GM23338 (cell line): ENCODE results near the gene TMEM11. TPM values are rescaled to one million over a fixed set of nuclear protein-coding genes. Genes with fewer than 3 reads are reported as not detected.

Source experiments
- ATAC-seq: fragments of 200-7000 bp; cut with Tn5 transposase; 3 replicates; pipeline ENCODE4 v1.9.1; 2020
- DNase-seq: peaks from one replicate; pipeline ENCODE4 v3.0.0-alpha.2; 2015; ENCODE audit warnings: low spot score
- H2AFZ ChIP-seq: fragments of 200-600 bp; sonication (generic); 2 replicates; pipeline ENCODE4 v1.8.0; 2016; ENCODE audit warnings: antibody characterized with exemption, mild to moderate bottlenecking, moderate library complexity
- H3F3A ChIP-seq: fragments of 200-600 bp; sonication (generic); replicated peaks from 2 replicates; pipeline ENCODE4 v1.8.0; 2017; ENCODE audit warnings: antibody characterized with exemption, mixed run types, low read depth
- H3K27ac ChIP-seq: fragments of 200-600 bp; sonication (generic); 2 replicates; pipeline ENCODE4 v1.6.1; 2016; ENCODE audit warnings: low read depth
- H3K27me3 ChIP-seq: fragments of 200-600 bp; sonication (generic); 2 replicates; pipeline ENCODE4 v1.8.0; 2016; ENCODE audit warnings: mild to moderate bottlenecking, mixed run types, moderate library complexity; ENCODE audit not compliant: insufficient read depth
- H3K36me3 ChIP-seq: fragments of 200-600 bp; sonication (generic); 2 replicates; pipeline ENCODE4 v1.8.0; 2016; ENCODE audit warnings: mild to moderate bottlenecking; ENCODE audit not compliant: insufficient read depth
- H3K4me1 ChIP-seq: fragments of 200-600 bp; sonication (generic); 2 replicates; pipeline ENCODE4 v1.8.0; 2016; ENCODE audit warnings: mild to moderate bottlenecking, moderate library complexity; ENCODE audit not compliant: insufficient read depth
- H3K4me2 ChIP-seq: fragments of 200-600 bp; sonication (generic); 2 replicates; pipeline ENCODE4 v1.7.1; 2017; ENCODE audit warnings: mixed run types
- H3K4me3 ChIP-seq: fragments of 200-600 bp; sonication (generic); 2 replicates; pipeline ENCODE4 v1.6.1; 2016; ENCODE audit warnings: mixed run types
- H3K79me2 ChIP-seq: fragments of 200-600 bp; sonication (generic); replicated peaks from 2 replicates; pipeline ENCODE4 v1.8.0; 2017; ENCODE audit warnings: mild to moderate bottlenecking; ENCODE audit not compliant: insufficient read depth
- H3K9me2 ChIP-seq: fragments of 200-600 bp; sonication (generic); 2 replicates; pipeline ENCODE4 v1.8.0; 2017; ENCODE audit not compliant: insufficient read depth
- H4K20me1 ChIP-seq: fragments of 200-600 bp; sonication (generic); replicated peaks from 2 replicates; pipeline ENCODE4 v1.8.0; 2017; ENCODE audit warnings: mild to moderate bottlenecking; ENCODE audit not compliant: insufficient read depth
- H3K27ac Mint-ChIP-seq: 2 replicates; pipeline ENCODE4 v1.8.0; 2020; ENCODE audit warnings: inconsistent platforms, mild to moderate bottlenecking, moderate library complexity, mixed read lengths
- H3K27me3 Mint-ChIP-seq: 3 replicates; pipeline ENCODE4 v1.8.0; 2022; ENCODE audit warnings: low read depth, mild to moderate bottlenecking, moderate library complexity, mixed read lengths, inconsistent platforms; ENCODE audit not compliant: insufficient read depth, poor library complexity
- H3K36me3 Mint-ChIP-seq: 3 replicates; pipeline ENCODE4 v1.8.0; 2021; ENCODE audit warnings: low read depth, mild to moderate bottlenecking, inconsistent platforms, moderate library complexity, mixed read lengths
- H3K4me1 Mint-ChIP-seq: 3 replicates; pipeline ENCODE4 v1.8.0; 2020; ENCODE audit warnings: mild to moderate bottlenecking, inconsistent platforms, mixed read lengths
- H3K4me3 Mint-ChIP-seq: 3 replicates; pipeline ENCODE4 v1.8.0; 2021; ENCODE audit warnings: moderate library complexity, mild to moderate bottlenecking, inconsistent platforms, mixed read lengths
- H3K9me3 Mint-ChIP-seq: 3 replicates; pipeline ENCODE4 v1.8.0; 2020; ENCODE audit warnings: moderate library complexity, mild to moderate bottlenecking, inconsistent platforms, mixed read lengths
- CREB1 ChIP-seq: fragments of 250-450 bp; sonication (Bioruptor Pico); IDR thresholded peaks from 2 replicates; pipeline ENCODE4 v1.5.0; 2020; ENCODE audit warnings: low read depth, mild to moderate bottlenecking, moderate library complexity
- ETS1 ChIP-seq: IDR thresholded peaks from 2 replicates; pipeline ENCODE4 v1.6.1; 2016; ENCODE audit warnings: antibody characterized with exemption
- EZH2phosphoT487 ChIP-seq: fragments of 200-600 bp; sonication (generic); IDR thresholded peaks from one replicate; pipeline ENCODE4 v1.8.1; 2018; ENCODE audit warnings: antibody characterized with exemption; ENCODE audit not compliant: unreplicated experiment
- JUNB ChIP-seq: IDR thresholded peaks from one replicate; pipeline ENCODE4 v1.6.1; 2016; ENCODE audit warnings: antibody characterized with exemption; ENCODE audit not compliant: unreplicated experiment
- POLR2AphosphoS5 ChIP-seq: IDR thresholded peaks from 2 replicates; pipeline ENCODE4 v1.6.1; 2016; ENCODE audit warnings: antibody characterized with exemption, low read depth
- ZNF114 ChIP-seq: fragments of 250-450 bp; sonication (Bioruptor Pico); IDR thresholded peaks from 2 replicates; pipeline ENCODE4 v1.5.0; 2020; ENCODE audit warnings: mild to moderate bottlenecking, moderate library complexity
- ZNF331 ChIP-seq: fragments of 250-450 bp; sonication (Bioruptor Pico); IDR thresholded peaks from 2 replicates; pipeline ENCODE4 v1.5.0; 2020; ENCODE audit warnings: low read depth, mild to moderate bottlenecking, moderate library complexity
- polyA plus RNA-seq: library from polyadenylated mRNA; unstranded; fragments of >200 nt; fragmentation: Nextera tagmentation; extraction: Ambion mirVana; gene quantifications from 2 replicates; pipeline ENCODE4 v1.2.1, GENCODE V29; 2016
- total RNA-seq: library from RNA; depleted of rRNA; stranded (reverse); fragments of >200 nt; shearing (Covaris generic); gene quantifications from 2 replicates; pipeline ENCODE4 v1.2.3, GENCODE V29; 2014
- TF ChIP-seq, protein P1 (sequence below): fragments of 250-450 bp; sonication (Bioruptor Pico); IDR thresholded peaks from 2 replicates; pipeline ENCODE4 v1.5.0; 2020; ENCODE audit warnings: mild to moderate bottlenecking, moderate library complexity

Gene TMEM11
- total and polyA plus RNA-seq, 2 experiments from 2014 or later = 38.5 to 90.2 TPM

GRCh38 chr17:21249086-21249795, 35.3 kb upstream of the TMEM11 start:
- no peaks in the 10 kb centered on the region; the same call in 2 of the 3 replicates for H3K9me3 Mint-ChIP-seq
- no peak for DNase-seq
- H3K27ac ChIP-seq = no peak overlapping the region

More at GRCh38 chr17:21249086-21249795, 35.3 kb upstream of the TMEM11 start:
- no peaks in the 10 kb centered on the region for H3K79me2 ChIP-seq
- TF ChIP-seq ETS1 (no peak), JUNB (no peak), ZNF331 (CRISPR knock-in tag) (no peak), CREB1 (CRISPR knock-in tag) (no peak), EZH2phosphoT487 (no peak), ZNF114 (CRISPR knock-in tag) (no peak), POLR2AphosphoS5 (no peak)
- TF ChIP-seq, protein P1, sequence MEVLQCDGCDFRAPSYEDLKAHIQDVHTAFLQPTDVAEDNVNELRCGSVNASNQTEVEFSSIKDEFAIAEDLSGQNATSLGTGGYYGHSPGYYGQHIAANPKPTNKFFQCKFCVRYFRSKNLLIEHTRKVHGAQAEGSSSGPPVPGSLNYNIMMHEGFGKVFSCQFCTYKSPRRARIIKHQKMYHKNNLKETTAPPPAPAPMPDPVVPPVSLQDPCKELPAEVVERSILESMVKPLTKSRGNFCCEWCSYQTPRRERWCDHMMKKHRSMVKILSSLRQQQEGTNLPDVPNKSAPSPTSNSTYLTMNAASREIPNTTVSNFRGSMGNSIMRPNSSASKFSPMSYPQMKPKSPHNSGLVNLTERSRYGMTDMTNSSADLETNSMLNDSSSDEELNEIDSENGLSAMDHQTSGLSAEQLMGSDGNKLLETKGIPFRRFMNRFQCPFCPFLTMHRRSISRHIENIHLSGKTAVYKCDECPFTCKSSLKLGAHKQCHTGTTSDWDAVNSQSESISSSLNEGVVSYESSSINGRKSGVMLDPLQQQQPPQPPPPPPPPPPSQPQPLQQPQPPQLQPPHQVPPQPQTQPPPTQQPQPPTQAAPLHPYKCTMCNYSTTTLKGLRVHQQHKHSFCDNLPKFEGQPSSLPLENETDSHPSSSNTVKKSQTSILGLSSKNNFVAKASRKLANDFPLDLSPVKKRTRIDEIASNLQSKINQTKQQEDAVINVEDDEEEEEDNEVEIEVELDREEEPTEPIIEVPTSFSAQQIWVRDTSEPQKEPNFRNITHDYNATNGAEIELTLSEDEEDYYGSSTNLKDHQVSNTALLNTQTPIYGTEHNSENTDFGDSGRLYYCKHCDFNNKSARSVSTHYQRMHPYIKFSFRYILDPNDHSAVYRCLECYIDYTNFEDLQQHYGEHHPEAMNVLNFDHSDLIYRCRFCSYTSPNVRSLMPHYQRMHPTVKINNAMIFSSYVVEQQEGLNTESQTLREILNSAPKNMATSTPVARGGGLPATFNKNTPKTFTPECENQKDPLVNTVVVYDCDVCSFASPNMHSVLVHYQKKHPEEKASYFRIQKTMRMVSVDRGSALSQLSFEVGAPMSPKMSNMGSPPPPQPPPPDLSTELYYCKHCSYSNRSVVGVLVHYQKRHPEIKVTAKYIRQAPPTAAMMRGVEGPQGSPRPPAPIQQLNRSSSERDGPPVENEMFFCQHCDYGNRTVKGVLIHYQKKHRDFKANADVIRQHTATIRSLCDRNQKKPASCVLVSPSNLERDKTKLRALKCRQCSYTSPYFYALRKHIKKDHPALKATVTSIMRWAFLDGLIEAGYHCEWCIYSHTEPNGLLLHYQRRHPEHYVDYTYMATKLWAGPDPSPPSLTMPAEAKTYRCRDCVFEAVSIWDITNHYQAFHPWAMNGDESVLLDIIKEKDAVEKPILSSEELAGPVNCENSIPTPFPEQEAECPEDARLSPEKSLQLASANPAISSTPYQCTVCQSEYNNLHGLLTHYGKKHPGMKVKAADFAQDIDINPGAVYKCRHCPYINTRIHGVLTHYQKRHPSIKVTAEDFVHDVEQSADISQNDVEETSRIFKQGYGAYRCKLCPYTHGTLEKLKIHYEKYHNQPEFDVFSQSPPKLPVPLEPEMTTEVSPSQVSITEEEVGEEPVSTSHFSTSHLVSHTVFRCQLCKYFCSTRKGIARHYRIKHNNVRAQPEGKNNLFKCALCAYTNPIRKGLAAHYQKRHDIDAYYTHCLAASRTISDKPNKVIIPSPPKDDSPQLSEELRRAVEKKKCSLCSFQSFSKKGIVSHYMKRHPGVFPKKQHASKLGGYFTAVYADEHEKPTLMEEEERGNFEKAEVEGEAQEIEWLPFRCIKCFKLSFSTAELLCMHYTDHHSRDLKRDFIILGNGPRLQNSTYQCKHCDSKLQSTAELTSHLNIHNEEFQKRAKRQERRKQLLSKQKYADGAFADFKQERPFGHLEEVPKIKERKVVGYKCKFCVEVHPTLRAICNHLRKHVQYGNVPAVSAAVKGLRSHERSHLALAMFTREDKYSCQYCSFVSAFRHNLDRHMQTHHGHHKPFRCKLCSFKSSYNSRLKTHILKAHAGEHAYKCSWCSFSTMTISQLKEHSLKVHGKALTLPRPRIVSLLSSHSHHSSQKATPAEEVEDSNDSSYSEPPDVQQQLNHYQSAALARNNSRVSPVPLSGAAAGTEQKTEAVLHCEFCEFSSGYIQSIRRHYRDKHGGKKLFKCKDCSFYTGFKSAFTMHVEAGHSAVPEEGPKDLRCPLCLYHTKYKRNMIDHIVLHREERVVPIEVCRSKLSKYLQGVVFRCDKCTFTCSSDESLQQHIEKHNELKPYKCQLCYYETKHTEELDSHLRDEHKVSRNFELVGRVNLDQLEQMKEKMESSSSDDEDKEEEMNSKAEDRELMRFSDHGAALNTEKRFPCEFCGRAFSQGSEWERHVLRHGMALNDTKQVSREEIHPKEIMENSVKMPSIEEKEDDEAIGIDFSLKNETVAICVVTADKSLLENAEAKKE (CRISPR knock-in tag) = no peak
- H3F3A ChIP-seq = no peaks in the 10 kb centered on the region
- H3K9me2 ChIP-seq = no peaks in the 10 kb centered on the region
- Mint-ChIP-seq H3K27me3 (peaks cover 11% of the 10 kb centered on the region), H3K27ac (no peak overlapping the region), H3K4me3 (no peak overlapping the region), H3K36me3 (no peaks in the 10 kb centered on the region), H3K4me1 (peaks cover 5% of the 10 kb centered on the region; the same call in 2 of the 3 replicates)
- H3K4me1 ChIP-seq = peaks cover 9% of the 10 kb centered on the region; the same call in 1 of the 2 replicates
- no peak overlapping the region for H3K4me2 ChIP-seq
- no peak overlapping the region for H3K4me3 ChIP-seq
- H3K36me3 ChIP-seq = no peaks in the 10 kb centered on the region
- no peaks in the 10 kb centered on the region for H4K20me1 ChIP-seq
- no peak for ATAC-seq
- peaks cover 5% of the 10 kb centered on the region; the same call in 1 of the 2 replicates for H3K27me3 ChIP-seq
- no peak overlapping the region for H2AFZ ChIP-seq
